GM19455 (cell line): ENCODE measurements around the gene RNF138.
"Not testable (repeated sequence)": the region's sequence is repeated elsewhere in the genome, so short reads cannot be mapped to it uniquely, and the experiment has no call there.

Experiments used
- ATAC-seq: cut with Tn5 transposase; IDR thresholded peaks from one replicate; pipeline ENCODE4 v1.9.1; 2021; ENCODE audit not compliant: unreplicated experiment

RNF138 gene

DNA sequence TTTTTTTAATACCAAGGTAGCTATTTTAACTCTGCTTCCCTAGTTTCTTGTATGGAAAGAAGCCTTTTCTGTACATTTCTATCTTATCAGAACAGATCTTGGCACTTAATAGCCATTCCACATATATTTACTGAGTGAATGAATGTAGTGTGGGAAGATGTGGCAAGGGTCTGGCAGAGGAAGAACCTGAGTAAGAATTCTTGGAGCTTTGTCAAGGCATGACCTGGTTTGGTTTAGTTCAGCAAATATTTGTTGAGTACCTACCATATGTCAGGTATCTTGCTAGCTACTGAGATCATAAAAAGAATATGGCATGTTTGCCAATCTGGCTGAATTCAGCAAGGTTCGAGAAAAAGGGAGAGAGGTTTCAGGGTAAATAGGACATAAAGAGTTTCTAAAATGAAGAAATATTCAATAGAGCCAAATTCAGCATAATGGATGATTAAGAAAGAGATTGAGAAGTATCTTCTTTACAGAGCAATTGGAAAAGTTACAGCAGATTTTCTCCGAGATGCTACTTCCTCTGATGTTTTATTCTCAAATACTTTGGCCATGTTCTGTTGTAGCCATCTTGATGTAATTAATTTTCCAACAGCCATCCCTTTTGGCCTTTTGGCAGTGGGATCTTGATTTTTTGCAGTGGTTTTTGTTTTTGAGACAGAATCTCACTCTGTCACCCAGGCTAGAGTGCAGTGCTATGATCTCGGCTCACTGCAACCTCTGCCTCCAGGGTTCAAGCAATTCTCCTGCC lies 76.5 kb downstream of the RNF138 start:
- no peak for ATAC-seq

GRCh38 chr18:32173654-32174053 lies 82.0 kb downstream of the RNF138 start:
- no peak for ATAC-seq

DNA sequence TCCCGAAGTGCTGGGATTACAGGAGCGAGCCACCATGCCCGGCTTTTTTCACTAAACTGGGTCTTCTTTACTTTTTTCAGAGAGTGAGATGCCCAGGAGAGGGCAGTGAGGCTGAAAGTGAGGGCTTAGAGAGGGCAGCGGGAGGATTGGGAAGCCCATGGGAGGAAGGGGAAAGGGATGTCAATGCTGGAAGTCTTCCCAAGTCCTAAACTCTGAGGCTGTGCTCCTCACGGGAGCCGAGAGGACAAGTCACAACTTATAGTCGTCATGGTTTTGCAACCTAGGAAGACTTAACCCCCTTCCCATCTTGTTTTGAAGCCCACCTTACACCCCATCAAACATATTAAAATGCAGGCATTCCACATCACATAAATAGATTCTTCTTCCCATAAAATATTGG lies 83.0 kb downstream of the RNF138 start:
- no peak for ATAC-seq

- no peak for ATAC-seq
Measured at GRCh38 chr18:32175265-32175664, 83.6 kb downstream of the RNF138 start.

DNA sequence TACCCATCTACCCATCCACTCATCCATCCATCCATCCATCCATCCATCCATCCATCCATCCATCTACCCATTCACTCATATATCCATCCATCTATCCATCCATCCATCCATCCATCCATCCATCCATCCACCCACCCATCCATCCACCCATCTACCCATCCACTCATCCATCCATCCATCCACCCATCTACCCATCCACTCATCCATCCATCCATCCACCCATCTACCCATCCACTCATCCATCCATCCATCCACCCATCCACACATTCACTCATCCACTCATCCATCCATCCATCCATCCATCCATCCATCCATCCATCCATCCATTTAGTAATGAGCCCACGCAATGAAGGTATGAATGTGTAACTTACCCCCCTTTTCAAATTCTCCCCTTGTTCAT lies 85.1 kb downstream of the RNF138 start:
- not testable (repeated sequence) for ATAC-seq

DNA sequence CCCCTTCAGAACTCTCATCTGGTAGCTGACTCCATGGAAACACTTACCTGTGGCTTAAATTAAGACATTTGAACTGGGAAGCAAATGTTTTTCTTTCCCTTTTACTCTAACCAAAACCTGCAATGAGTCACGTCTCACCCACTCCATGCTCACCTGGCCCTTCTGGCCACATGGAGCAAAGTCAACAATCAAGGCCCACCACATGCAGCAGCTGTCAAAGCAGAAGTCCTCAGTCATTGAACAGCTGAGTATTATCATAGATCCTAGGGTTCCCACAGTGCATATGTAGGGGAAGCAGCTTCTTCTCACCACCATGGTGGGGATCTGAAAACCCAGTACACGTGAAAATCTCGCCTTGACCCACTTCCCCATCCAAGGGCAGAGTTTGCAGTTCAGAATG lies 85.9 kb downstream of the RNF138 start:
- no peak for ATAC-seq
